B cell (primary cell): Measurements from ENCODE around the gene GALR2. TPM values are rescaled to one million over a fixed set of nuclear protein-coding genes. Genes with fewer than 3 reads are reported as not detected.
A peak's percentile ranks its signal among the peaks of the same experiment; 100 is the strongest.

Source experiments
- ATAC-seq: fragments of 200-7000 bp; cut with Tn5 transposase; one replicate; pipeline ENCODE4 v1.10.0; 2021; ENCODE audit warnings: low read depth, mild to moderate bottlenecking, moderate number of reproducible peaks, moderate library complexity
- CTCF ChIA-PET: fragments of 350-600 bp; sonication (Branson Sonifier 250); formaldehyde crosslinking; loops from one replicate; lab custom pipeline; 2021; ENCODE audit warnings: antibody characterized with exemption, inconsistent platforms; lab: Charles Lee
- POLR2A ChIA-PET: fragments of 350-600 bp; sonication (Branson Sonifier 250); formaldehyde crosslinking; loops from one replicate; lab custom pipeline; 2021; ENCODE audit warnings: antibody characterized with exemption; lab: Charles Lee
- DNase-seq: peaks from one replicate; pipeline ENCODE4 v3.0.0; 2013
- H2AFZ ChIP-seq: 2 replicates; pipeline ENCODE4 v1.6.1; 2012; ENCODE audit warnings: mild to moderate bottlenecking, low read depth, low read length; ENCODE audit not compliant: insufficient read depth, poor library complexity, severe bottlenecking
- H3K27ac ChIP-seq, 2 donors: 1 replicate in 1 of 2; 2 replicates in 1 of 2; pipeline ENCODE4 v1.5.1; 2012 to 2013; ENCODE audit warnings: low read length in 2 of 2, mild to moderate bottlenecking in 2 of 2, moderate library complexity in 1 of 2
- H3K27me3 ChIP-seq, 4 experiments: fragments of 200-600 bp in 1 of 4; sonication (generic) in 1 of 4; replicated peaks in 1 of 4; 1 replicate in 2 of 4; 2 replicates in 2 of 4; pipeline versions ENCODE4 v1.6.1 to v1.7.0; 2013 to 2016; ENCODE audit warnings: low read length in 3 of 4, mild to moderate bottlenecking in 2 of 4, mixed read lengths in 1 of 4, moderate library complexity in 1 of 4; ENCODE audit not compliant: insufficient read depth in 4 of 4, control insufficient read depth in 3 of 4; ENCODE audit errors: control extremely low read depth in 1 of 4
- H3K36me3 ChIP-seq, 2 experiments: replicated peaks in 1 of 2; 1 replicate in 1 of 2; 2 replicates in 1 of 2; pipeline versions ENCODE4 v1.6.1 to v1.7.1; 2013; ENCODE audit warnings: low read length in 1 of 2; ENCODE audit not compliant: insufficient read depth in 2 of 2, control insufficient read depth in 1 of 2; ENCODE audit errors: control extremely low read depth in 1 of 2, extremely low read depth in 1 of 2
- H3K4me1 ChIP-seq, 2 donors: fragments of 200-600 bp in 1 of 2; sonication (generic) in 1 of 2; 1 replicate in 1 of 2; 2 replicates in 1 of 2; pipeline versions ENCODE4 v1.5.1 to v1.6.1; 2013 to 2017; ENCODE audit warnings: low read length in 2 of 2; ENCODE audit not compliant: control insufficient read depth in 2 of 2, insufficient read depth in 2 of 2
- H3K4me2 ChIP-seq: replicated peaks from 2 replicates; pipeline ENCODE3; 2012; ENCODE audit warnings: mild to moderate bottlenecking, low read depth, low read length; ENCODE audit not compliant: poor library complexity, severe bottlenecking
- H3K4me3 ChIP-seq, 5 experiments: fragments of 200-600 bp in 1 of 5; sonication (generic) in 1 of 5; 1 replicate in 3 of 5; 2 replicates in 2 of 5; pipeline versions ENCODE4 v1.5.1 to v1.7.0; 2011 to 2016; ENCODE audit warnings: low read length in 4 of 5, mild to moderate bottlenecking in 4 of 5, low read depth in 2 of 5, control low read depth in 1 of 5, moderate library complexity in 1 of 5; ENCODE audit not compliant: insufficient read depth in 1 of 5; ENCODE audit errors: control extremely low read depth in 1 of 5, extremely low read depth in 1 of 5
- H3K79me2 ChIP-seq: fragments of 200-600 bp; sonication (generic); one replicate; pipeline ENCODE4 v1.6.0; 2016; ENCODE audit warnings: low read length; ENCODE audit not compliant: control insufficient read depth, insufficient read depth
- H3K9ac ChIP-seq: fragments of 200-600 bp; sonication (generic); 2 replicates; pipeline ENCODE4 v1.6.1; 2017; ENCODE audit warnings: mild to moderate bottlenecking, low read length, moderate library complexity
- H3K9me3 ChIP-seq, 3 donors: one replicate each; pipeline versions ENCODE4 v1.6.1 to v1.7.1; 2013; ENCODE audit warnings: low read length in 2 of 3; ENCODE audit not compliant: control insufficient read depth in 2 of 3, insufficient read depth in 1 of 3; ENCODE audit errors: control extremely low read depth in 1 of 3
- H4K20me1 ChIP-seq: 2 replicates; pipeline ENCODE4 v1.6.0; 2012; ENCODE audit warnings: mild to moderate bottlenecking, low read length; ENCODE audit not compliant: insufficient read depth, control insufficient read depth, poor library complexity, severe bottlenecking
- H3K27ac Mint-ChIP-seq: one replicate; pipeline ENCODE4 v1.8.0; 2021; ENCODE audit warnings: mixed read lengths
- H3K27me3 Mint-ChIP-seq: one replicate; pipeline ENCODE4 v1.8.0; 2021; ENCODE audit warnings: mixed read lengths
- H3K4me1 Mint-ChIP-seq: one replicate; pipeline ENCODE4 v1.8.0; 2021; ENCODE audit warnings: mixed read lengths
- H3K4me3 Mint-ChIP-seq: one replicate; pipeline ENCODE4 v1.8.0; 2021; ENCODE audit warnings: mixed read lengths
- H3K9me3 Mint-ChIP-seq: one replicate; pipeline ENCODE4 v1.8.0; 2022; ENCODE audit warnings: mixed read lengths; ENCODE audit not compliant: insufficient read depth
- EZH2 ChIP-seq: IDR thresholded peaks from 2 replicates; pipeline ENCODE4 v1.6.1; 2012; ENCODE audit warnings: borderline replicate concordance, low read depth, mild to moderate bottlenecking, moderate library complexity, low read length; ENCODE audit not compliant: insufficient read depth, poor library complexity, severe bottlenecking
- WGBS: methylation state at CpG from one replicate; pipeline ENCODE4 v1.1.5; 2013; ENCODE audit warnings: missing lambda C conversion rate; ENCODE audit not compliant: insufficient coverage; 5-methylcytosine and 5-hydroxymethylcytosine counted together
- intact Hi-C: fragments of 100-400 bp; cut with micrococcal nuclease; formaldehyde crosslinking; loops from one replicate; pipeline ENCODE4 v1.10.0; 2022
- polyA plus RNA-seq: library from polyadenylated mRNA; depleted of rRNA; stranded (reverse); fragments of >200 nt; gene quantifications from 2 replicates; pipeline ENCODE4 v1.2.3, GENCODE V29; 2012
- total RNA-seq, 2 donors: library from RNA; stranded (reverse); fragments of 120-200 nt in 1 of 2; gene quantifications; 1 replicate in 1 of 2; 2 replicates in 1 of 2; pipeline versions ENCODE4 v1.2.3 to v1.2.4, GENCODE V29; 2013 to 2022
- TF ChIP-seq, protein P1 (sequence below): fragments of 200-600 bp; IDR thresholded peaks from one replicate; pipeline ENCODE4 v1.8.0; 2022; ENCODE audit warnings: antibody characterized with exemption, mild to moderate bottlenecking

The GALR2 gene
- total and polyA plus RNA-seq, 2 donors (not counting 1 experiment from before 2014, with no cell fraction given), result 0.42 to 1.2 TPM

DNA sequence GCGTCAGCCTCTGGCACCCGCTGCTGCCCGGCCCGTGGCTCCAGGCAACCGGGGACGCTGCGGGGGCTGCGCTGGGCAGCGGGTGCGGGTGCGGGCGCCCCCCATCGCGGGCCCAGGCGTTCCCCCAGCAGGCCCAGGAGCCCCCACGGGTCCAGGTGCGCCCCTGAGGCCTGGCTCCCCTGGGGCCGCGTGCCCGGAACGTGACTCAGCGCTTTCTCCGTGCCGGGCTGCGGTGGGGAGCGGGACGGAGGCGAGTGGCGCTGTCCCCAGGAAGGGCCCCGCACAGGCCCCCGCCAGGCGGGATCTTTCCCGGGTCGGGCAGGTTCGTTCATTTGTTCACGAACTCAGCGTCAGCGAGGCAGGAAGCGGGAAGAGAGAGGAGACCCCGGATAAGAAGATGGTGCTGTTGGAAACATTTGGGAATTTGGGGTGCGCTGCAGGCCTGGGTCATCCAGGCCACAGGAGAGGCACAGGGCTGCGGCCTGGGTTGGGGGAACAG is 47.4 kb downstream of the GALR2 start:
- DNase-seq (peak; percentile 49), ATAC-seq (peak; percentile 11)
- H3K27me3 ChIP-seq, result peaks cover 0 to 6% (median 0%) of the 10 kb centered on the region in 4 experiments
- H3K9ac ChIP-seq, result peak overlapping the region; percentile 70
- POLR2A ChIA-PET, result interaction anchor here (0.6 to 1.0 kb wide), 2 partner anchors 59 to 154 kb away, joined by 3 read pairs; no protein-coding TSS in a partner anchor
- WGBS, result 16% methylated on average over 42 of the region's 42 CpGs
- H3K36me3 ChIP-seq, result no peaks in the 10 kb centered on the region
- no peak overlapping the region for H3K27ac ChIP-seq
- Mint-ChIP-seq H3K27me3 (peaks cover 2% of the 10 kb centered on the region), H3K4me3 (peak overlapping the region; percentile 71), H3K27ac (peak overlapping the region; percentile 53), H3K4me1 (peaks cover 16% of the 10 kb centered on the region), H3K9me3 (no peaks in the 10 kb centered on the region)
- peak overlapping the region in 4 of 5 experiments; percentile 32 to 66 (median 50) for H3K4me3 ChIP-seq
- H2AFZ ChIP-seq, result peak overlapping the region; percentile 85
- H3K4me1 ChIP-seq, result peaks cover 18 to 21% of the 10 kb centered on the region in 2 donors
- H3K4me2 ChIP-seq, result peak overlapping the region; percentile 99
- no peaks in the 10 kb centered on the region for H3K79me2 ChIP-seq
- TF ChIP-seq EZH2, result no peak
- TF ChIP-seq, protein P1, sequence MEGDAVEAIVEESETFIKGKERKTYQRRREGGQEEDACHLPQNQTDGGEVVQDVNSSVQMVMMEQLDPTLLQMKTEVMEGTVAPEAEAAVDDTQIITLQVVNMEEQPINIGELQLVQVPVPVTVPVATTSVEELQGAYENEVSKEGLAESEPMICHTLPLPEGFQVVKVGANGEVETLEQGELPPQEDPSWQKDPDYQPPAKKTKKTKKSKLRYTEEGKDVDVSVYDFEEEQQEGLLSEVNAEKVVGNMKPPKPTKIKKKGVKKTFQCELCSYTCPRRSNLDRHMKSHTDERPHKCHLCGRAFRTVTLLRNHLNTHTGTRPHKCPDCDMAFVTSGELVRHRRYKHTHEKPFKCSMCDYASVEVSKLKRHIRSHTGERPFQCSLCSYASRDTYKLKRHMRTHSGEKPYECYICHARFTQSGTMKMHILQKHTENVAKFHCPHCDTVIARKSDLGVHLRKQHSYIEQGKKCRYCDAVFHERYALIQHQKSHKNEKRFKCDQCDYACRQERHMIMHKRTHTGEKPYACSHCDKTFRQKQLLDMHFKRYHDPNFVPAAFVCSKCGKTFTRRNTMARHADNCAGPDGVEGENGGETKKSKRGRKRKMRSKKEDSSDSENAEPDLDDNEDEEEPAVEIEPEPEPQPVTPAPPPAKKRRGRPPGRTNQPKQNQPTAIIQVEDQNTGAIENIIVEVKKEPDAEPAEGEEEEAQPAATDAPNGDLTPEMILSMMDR, result no peak
- intact Hi-C loops, result loop anchor here (1.0 kb wide), 4 partner anchors 19 to 177 kb away; partner anchors contain the start of gene FOXJ1
- no peaks in the 10 kb centered on the region for H4K20me1 ChIP-seq
- H3K9me3 ChIP-seq, result no peaks in the 10 kb centered on the region
- CTCF ChIA-PET, result interaction anchor here (0.5 to 16.8 kb wide), 20 partner anchors 9 to 1408 kb away, joined by 3 to 435 read pairs (median 4); no protein-coding TSS in a partner anchor
